Right atrium auricular region (tissue), 2 donors: ENCODE results near the gene AKAP8L. TPM values are rescaled to one million over a fixed set of nuclear protein-coding genes. Genes with fewer than 3 reads are reported as not detected.

Experiments
- DNase-seq: peaks from one replicate; pipeline ENCODE4 v3.0.0-alpha.2; 2019; ENCODE audit warnings: low spot score
- H3K27ac ChIP-seq, 2 donors: fragments of 200-600 bp; sonication (generic); 1 replicate in 1 of 2; 2 replicates in 1 of 2; pipeline ENCODE4 v1.5.1; 2016 to 2019
- H3K27me3 ChIP-seq, 2 donors: fragments of 200-600 bp; sonication (generic); one replicate each; pipeline versions ENCODE4 v1.5.1 to v1.6.0; 2017 to 2019
- H3K36me3 ChIP-seq: fragments of 200-600 bp; sonication (generic); one replicate; pipeline ENCODE4 v1.5.1; 2016
- H3K4me1 ChIP-seq, 2 donors: fragments of 200-600 bp; sonication (generic); one replicate each; pipeline versions ENCODE4 v1.5.1 to v1.6.0; 2017 to 2019
- H3K4me3 ChIP-seq, 2 donors: fragments of 200-600 bp; sonication (generic); 1 replicate in 1 of 2; 2 replicates in 1 of 2; pipeline ENCODE4 v1.5.1; 2017 to 2019; ENCODE audit warnings: mild to moderate bottlenecking in 1 of 2, moderate library complexity in 1 of 2
- H3K9me3 ChIP-seq, 2 donors: fragments of 200-600 bp; sonication (generic); one replicate each; pipeline ENCODE4 v1.5.1; 2019
- total RNA-seq, 2 donors: library from RNA; depleted of rRNA; stranded (reverse); fragments of >200 nt; gene quantifications; one replicate each; pipeline ENCODE4 v1.1.0, GENCODE V29; 2016
- TF ChIP-seq, protein P1 (sequence below), 2 donors: fragments of 200-600 bp; sonication (generic); IDR thresholded peaks; one replicate each; pipeline ENCODE4 v1.5.1; 2019; ENCODE audit warnings: antibody characterized with exemption in 2 of 2

AKAP8L gene
- total RNA-seq, 2 donors from 2014 or later = 66.5 to 78.2 TPM

DNA sequence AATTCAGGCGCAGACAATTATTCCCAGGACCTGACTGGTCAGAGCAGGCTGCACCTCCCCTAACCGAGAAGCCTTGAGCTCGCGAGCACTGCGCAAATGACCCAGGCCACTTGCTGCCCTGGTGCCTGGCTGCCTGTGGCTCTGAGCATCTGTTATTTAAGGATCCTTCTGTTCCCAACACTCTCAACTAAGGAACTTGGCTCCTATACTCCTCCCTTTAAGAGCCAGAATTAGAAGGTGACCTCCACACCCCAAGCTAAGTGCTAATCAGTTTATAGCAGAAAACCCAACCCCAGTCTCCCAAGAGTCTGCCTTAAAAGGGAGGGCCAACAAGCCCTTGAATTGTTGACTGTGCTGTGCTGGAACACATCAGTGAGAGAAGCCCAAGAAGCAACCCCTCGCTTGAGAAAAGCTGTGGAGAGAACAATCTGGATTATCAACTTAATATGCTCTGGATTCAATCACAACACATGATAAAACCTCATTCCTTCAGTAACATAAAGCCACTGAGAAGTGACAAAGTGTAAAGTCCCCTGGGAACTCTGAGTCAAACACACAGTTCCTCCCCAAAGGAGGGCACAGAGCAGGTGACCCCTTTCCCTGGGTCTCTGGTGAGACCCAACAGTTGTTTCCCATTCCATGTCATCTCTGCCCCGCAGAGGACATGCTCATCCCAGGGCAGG lies 14.6 kb downstream of the AKAP8L start:
- TF ChIP-seq, protein P1, sequence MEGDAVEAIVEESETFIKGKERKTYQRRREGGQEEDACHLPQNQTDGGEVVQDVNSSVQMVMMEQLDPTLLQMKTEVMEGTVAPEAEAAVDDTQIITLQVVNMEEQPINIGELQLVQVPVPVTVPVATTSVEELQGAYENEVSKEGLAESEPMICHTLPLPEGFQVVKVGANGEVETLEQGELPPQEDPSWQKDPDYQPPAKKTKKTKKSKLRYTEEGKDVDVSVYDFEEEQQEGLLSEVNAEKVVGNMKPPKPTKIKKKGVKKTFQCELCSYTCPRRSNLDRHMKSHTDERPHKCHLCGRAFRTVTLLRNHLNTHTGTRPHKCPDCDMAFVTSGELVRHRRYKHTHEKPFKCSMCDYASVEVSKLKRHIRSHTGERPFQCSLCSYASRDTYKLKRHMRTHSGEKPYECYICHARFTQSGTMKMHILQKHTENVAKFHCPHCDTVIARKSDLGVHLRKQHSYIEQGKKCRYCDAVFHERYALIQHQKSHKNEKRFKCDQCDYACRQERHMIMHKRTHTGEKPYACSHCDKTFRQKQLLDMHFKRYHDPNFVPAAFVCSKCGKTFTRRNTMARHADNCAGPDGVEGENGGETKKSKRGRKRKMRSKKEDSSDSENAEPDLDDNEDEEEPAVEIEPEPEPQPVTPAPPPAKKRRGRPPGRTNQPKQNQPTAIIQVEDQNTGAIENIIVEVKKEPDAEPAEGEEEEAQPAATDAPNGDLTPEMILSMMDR (IDR thresholded peaks at IDR 0.05) = no peak
- peak overlapping the region; percentile 77 to 85 for H3K27ac ChIP-seq
- H3K27me3 ChIP-seq = no peaks in the 10 kb centered on the region
- peaks cover 0 to 72% of the 10 kb centered on the region in 2 donors for H3K4me1 ChIP-seq
- no peak overlapping the region for H3K4me3 ChIP-seq
- peaks cover 40% of the 10 kb centered on the region for H3K36me3 ChIP-seq
- DNase-seq = no peak
- H3K9me3 ChIP-seq = no peaks in the 10 kb centered on the region

DNA sequence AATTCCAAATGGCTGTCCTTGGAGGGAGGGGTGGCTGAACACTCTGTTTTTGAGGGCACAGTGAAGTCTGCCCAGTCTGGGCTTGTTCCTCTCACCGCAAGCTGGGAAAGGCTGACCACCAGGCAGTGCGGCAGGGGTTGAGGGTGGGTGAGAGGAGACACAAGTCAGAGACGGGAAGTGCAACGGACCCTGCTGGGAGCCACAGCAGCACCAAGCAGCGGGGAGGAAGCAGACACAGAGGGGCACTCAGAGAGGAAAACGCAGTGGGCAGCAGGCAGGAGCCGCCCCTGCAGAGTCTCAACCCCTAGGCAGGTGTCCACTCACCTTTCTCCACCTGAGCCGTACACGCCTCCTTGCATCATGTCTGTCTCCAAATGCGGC lies 15.6 kb downstream of the AKAP8L start:
- Histone ChIP-seq H3K27ac (peak overlapping the region; percentile 77 to 85), H3K9me3 (no peaks in the 10 kb centered on the region)

DNA sequence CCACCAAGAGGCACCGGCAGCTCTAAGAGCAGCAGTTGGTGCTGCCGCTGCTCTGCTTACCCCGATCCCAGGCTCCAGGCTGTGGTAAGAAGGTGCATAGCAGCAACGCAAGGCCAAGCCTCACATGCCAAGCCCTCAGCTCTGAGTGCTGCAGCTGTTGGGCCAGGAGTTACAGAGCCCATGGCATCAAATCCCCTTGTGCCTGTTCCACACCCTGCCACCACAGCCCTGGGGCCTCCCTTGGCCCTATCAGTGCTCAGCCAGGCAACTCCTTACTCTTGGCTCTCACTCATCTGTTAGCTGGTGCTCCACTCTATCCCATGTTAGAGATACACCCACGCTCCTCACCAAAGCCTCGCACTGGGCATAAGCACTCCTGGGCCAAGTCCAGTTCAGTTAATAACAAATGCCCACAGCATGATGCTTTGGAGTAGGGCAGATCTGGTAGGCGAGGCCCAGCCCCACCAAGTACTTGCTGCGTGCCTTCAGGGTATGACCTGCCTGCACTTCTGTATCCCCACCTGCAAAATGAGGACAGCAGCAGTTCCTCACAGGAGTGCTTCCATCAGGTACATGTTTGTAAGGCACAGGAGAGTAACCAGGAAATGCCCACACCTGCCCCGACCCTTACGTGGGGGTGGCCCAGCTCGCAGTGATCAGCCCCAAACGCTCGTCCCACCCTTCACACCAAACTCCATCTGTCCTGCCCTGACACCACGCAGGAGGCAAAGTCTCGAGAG lies 16.2 kb downstream of the AKAP8L start:
- no peak for DNase-seq
- TF ChIP-seq, protein P1 (IDR thresholded peaks at IDR 0.05) = no peak
- Histone ChIP-seq H3K4me1 (peaks cover 0 to 69% of the 10 kb centered on the region in 2 donors), H3K27ac (peak overlapping the region; percentile 77 to 85), H3K27me3 (no peaks in the 10 kb centered on the region), H3K9me3 (no peaks in the 10 kb centered on the region), H3K4me3 (no peak overlapping the region), H3K36me3 (peaks cover 54% of the 10 kb centered on the region)

More for the DNA sequence above, 15.6 kb downstream of the AKAP8L start:
- H3K27me3 ChIP-seq = no peaks in the 10 kb centered on the region
- H3K4me1 ChIP-seq = peaks cover 0 to 69% of the 10 kb centered on the region in 2 donors
- no peak for DNase-seq
- peak overlapping the region in 1 of 2 donors; percentile 2 for H3K4me3 ChIP-seq
- TF ChIP-seq, protein P1 (IDR thresholded peaks at IDR 0.05) = no peak
- H3K36me3 ChIP-seq = peaks cover 48% of the 10 kb centered on the region

- no peak for DNase-seq
- TF ChIP-seq, protein P1 (IDR thresholded peaks at IDR 0.05) = no peak
- Histone ChIP-seq H3K4me1 (peaks cover 0 to 59% of the 10 kb centered on the region in 2 donors), H3K27ac (peak overlapping the region; percentile 77 to 85), H3K4me3 (no peak overlapping the region), H3K27me3 (no peaks in the 10 kb centered on the region), H3K36me3 (peaks cover 66% of the 10 kb centered on the region), H3K9me3 (no peaks in the 10 kb centered on the region)
These were observed 17.4 kb downstream of the AKAP8L start for GRCh38 chr19:15401397-15401710.

- peaks cover 0 to 53% of the 10 kb centered on the region in 2 donors for H3K4me1 ChIP-seq
- no peaks in the 10 kb centered on the region for H3K27me3 ChIP-seq
- H3K9me3 ChIP-seq = no peaks in the 10 kb centered on the region
- H3K36me3 ChIP-seq = peaks cover 71% of the 10 kb centered on the region
- peak overlapping the region; percentile 77 to 85 for H3K27ac ChIP-seq
- TF ChIP-seq, protein P1 (IDR thresholded peaks at IDR 0.05) = no peak
- DNase-seq = no peak
- H3K4me3 ChIP-seq = no peak overlapping the region
These were observed 18.0 kb downstream of the AKAP8L start for GRCh38 chr19:15400521-15401396.
